ENCODE results near the gene FAM174B. TPM values are rescaled to one million over a fixed set of nuclear protein-coding genes. Genes with fewer than 3 reads are reported as not detected.

Gene FAM174B
- total and polyA plus RNA-seq, 10 of the 15 experiments (the other 5 are each of a cell fraction or from before 2014, with no cell fraction given): 0.71 to 15.9 (median 4.2) TPM

- TF ChIP-seq IRF4 (IDR thresholded peaks at IDR 0.05; ENCODE audit: low read depth, low read length) (no peak), RELA (IDR thresholded peaks at IDR 0.05; ENCODE audit: borderline replicate concordance, partially characterized antibody) (no peak), CREM (IDR thresholded peaks at IDR 0.05; ENCODE audit: low read depth) (no peak), NBN (IDR thresholded peaks at IDR 0.05) (no peak), DPF2 (IDR thresholded peaks at IDR 0.05) (no peak), STAT3 (IDR thresholded peaks at IDR 0.05; ENCODE audit: low read depth, low read length) (no peak), ELK1 (IDR thresholded peaks at IDR 0.05; ENCODE audit: low read depth, low read length) (no peak), USF2 (IDR thresholded peaks at IDR 0.05; ENCODE audit: borderline replicate concordance, low read depth, low read length) (no peak), REST (IDR thresholded peaks at IDR 0.05; ENCODE audit: low read depth, low read length) (no peak)
Measured at GRCh38 chr15:92574161-92574560, 81.4 kb downstream of the FAM174B start (continued).
